ENCODE measurements around the gene RXRA.

Gene RXRA

DNA sequence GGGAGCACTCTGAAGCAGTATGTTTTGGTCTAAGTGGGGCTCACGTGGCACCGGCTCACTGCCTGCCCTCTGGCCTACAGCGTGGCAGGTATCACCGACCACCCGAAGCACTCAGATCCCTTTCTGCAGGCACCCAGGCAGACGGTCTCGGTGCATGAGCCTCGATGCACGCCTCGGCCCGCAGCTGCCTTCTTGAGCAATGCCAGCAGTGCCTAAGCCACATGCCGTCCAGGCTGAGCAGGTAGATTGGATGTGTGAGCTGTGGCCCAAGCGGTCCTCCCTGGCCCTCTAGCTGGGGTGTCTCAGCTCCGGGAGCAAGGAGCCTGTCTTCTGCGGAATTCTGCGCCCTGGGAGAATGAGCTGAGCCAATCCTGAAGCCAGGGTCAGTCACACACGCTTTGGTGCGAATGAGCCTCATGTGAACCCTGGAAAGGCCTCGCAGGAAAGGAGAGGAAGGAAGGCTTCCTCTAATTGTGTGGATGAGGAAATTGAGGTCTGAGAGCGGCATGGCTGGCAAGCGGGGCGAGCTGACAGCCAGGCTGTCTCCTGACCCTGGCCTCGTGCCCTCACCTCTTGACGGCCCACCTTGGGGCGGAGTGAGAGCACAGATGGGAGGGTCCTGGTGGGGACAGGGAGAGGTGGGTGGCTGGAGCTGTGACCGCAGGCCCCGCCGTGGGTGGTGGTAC, 14.4 kb downstream of the RXRA start:
- DNase-seq = no peak

DNA sequence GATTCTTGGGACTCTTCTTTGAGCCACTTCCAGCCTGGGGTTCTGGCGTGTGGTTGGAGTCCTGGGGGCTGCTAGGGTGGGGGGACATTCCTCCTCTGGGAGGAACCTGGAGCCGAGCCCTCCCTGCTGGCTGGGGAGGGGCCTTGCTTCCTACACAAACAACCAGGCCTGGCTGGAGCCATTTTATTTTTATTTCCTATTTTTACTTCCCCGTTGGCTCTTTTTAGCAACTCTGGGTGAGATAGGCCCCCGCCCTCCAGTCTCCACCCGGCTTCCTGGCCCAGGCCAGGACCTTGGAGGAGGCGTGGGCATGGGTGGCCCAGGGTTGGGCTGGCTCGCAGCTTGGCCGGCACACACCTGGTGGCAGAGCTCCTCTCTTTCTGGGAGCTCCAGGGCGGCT, 15.1 kb downstream of the RXRA start:
- no peak for DNase-seq

DNA sequence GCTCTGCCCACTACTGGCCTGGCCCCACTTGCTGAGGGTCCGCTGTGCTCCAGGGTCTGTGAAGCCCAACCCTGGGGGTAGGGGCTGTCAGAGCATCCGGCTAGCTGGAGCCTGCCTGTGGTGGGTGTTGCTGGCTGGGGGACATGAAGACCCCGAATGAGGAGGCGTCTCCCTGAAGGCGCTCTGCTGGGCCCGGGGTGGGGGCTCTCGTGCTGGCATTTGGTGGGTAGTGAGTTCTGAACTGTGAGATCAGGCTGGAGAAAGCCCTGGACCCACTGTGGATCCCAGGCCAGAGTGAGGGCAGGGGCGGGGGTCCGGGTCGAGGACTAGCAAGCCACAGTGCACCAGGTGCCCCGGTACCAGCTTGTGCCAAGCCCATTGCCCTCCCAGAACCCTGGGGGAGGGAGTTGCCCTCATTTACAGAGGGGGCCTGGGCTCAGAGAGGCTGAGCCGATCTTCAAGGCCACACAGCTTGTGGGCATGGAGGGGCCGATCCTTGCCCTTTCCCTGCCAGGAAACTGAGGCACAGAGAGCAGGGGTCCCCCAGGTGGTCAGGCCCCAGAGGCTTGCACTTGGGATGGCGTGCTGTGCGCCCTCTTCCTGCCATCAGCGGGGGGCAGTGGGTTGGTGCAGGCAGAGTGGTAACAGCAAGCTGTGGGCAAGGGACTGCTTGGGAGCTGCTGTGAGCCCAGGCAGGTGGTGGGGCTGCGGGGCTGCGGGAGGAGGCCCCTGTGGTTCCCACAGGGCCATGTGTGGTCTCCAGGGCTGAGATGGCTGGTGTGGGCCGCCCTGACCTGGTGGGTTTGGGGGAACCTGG, 15.9 kb downstream of the RXRA start:
- DNase-seq = no peak

DNA sequence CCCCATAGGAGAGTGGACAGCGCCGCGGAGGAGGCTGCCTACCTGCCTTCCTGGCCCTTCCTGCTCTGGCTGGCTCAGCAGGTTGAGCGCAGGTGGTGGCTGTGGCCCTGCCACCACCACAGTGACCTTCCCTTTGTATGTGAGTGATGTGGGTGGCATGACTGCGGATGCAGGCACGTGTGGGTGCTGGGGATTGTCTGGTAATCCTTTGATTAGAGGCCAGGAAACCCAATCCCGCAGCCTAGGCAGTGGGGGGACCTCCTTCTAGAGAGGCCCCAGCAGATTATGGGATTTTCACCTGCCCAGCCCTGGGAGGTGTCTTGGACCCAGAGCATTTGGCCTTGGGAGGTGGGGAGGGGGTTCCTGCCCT, 16.5 kb downstream of the RXRA start:
- no peak for DNase-seq

DNA sequence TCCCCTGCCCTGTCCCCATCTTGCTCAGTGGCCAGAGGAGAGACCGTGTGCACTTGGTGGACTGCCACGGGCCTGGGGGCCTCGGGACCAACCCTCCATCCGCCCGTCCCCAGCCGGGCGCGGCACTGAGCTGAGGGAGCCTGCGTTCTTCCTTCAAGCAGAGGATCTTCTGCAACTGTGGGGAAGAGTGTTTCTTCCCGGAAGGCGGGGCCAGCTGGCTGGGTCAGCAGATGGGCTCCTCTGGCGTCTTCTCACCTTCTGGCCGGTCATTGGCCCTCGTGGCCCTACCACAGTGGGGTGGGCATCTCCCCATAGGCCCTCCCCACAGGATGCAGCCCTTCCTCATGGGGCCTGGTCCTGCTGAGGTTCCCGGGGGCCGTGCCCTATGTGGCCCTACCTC, 17.4 kb downstream of the RXRA start:
- no peak for DNase-seq

DNA sequence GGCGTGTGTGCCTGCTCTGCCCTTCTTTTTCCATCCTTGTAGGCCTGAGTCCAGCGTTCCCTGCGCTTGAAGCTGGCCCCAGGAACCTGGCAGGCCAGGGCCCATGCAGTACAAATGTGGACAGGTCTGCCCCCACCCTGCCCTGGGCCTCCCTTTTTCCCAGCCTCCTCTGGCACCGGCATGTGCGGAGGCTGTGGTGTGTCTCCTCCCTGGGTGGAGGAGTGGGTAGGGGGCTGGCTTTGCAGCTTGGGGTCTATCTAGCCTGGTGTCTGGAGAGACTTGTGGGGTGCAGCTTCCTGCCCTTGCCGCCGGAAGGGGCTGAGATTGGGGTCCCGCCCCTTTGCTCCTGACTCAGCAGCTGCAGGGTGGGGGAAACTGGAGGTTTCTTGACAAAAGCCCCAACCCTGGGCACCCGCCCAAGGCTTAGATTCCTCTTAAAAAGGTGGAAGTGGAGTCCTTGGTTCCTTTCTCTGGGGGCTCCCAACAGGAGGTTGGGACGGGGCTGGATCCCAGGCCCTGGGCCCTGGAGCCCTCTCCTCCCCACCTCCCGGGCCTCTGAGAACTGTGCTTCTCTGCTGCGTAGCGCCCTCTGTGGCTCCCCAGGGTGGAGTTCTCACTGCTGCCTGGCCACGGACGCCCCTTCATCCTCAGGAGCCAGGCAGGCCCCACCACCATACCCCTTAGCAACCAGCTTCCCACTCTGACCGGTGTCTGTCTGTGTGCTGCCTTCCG, 18.0 kb downstream of the RXRA start:
- DNase-seq = no peak

DNA sequence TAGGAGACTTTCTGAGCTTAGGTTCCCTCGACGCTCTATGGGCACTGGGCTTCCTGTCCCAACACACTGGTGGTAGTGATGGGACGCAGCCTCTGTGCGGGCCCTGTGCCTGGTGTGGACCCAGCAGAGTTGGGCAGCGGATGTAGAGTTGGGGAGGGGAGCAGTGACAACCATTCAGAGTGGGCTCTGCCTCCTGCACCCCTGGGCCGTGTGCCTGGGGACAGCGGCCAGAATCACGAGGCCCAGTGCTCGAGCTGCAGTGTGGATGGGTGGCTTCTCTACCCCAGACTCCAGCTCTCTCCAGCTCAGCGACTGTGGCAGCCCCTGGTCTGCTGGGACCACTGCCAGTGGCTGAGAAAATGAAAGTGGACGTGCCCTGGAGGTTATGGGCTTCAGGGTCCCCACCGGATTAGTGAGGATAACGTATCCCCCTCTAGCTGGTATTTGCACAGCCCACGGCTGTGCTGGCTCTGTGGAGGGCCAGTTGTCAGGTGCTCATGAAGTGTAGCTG, 18.6 kb downstream of the RXRA start:
- DNase-seq = no peak

GRCh38 chr9:134345737-134346136, 19.5 kb downstream of the RXRA start:
- DNase-seq = no peak

- DNase-seq = no peak
These were observed 19.9 kb downstream of the RXRA start for GRCh38 chr9:134346151-134346550.

GRCh38 chr9:134346840-134347583, 20.8 kb downstream of the RXRA start:
- no peak for DNase-seq

DNA sequence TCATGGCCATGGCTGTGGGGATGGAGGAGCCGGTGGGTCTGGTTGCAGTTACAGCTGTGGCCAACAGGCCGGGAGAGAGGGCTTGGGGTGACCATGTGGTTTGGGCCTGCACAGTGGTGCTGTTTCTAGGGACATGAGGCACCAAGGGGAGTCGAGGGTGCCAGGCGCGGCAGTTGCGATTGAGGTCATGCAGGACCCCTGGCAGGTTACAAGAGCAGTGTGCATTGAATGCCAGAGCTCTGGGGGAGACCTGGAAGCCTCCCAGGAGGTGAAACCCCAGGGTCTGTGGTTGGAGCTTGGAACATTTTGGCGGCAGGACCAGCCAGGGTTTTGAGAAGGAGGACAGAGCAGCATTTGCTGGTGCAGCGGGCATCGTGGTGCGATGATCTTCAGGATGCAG, 21.7 kb downstream of the RXRA start:
- DNase-seq = no peak

DNA sequence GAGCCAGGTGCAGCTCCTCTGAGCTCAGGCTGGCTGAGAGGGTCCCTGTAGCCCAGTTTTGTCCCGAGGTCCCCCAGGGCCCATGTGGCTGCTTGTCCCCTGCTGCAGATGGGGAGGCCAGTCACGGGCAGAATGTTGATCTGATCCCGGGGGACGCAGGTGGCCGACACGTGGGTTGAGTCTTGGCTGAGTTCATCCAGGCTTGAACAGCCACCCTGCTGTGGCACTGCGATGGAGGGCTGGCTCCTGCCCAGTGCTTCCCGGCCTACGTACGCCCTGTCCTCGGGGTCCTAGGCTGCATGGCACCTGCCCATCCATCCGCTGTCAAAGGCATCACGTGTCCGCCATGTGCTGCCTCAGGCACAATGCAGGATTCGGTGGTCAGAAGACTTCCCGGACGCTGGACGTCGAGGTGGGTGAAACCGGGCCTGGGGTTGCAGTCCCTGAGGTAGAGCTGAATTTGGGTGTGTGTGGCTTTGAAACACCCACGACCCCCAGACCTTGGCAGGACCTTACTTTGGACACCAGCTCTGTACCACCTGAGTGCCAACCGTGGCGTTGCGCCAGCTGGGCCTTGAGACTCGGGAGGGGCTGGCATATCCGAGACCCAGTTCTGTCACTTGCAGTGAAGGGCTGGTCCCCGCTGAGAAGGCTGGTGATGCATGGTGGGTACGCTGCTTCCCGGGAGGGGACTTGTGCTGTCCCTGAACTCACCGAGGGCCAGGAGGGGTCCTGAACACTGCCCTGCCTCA, 22.3 kb downstream of the RXRA start:
- no peak for DNase-seq

DNA sequence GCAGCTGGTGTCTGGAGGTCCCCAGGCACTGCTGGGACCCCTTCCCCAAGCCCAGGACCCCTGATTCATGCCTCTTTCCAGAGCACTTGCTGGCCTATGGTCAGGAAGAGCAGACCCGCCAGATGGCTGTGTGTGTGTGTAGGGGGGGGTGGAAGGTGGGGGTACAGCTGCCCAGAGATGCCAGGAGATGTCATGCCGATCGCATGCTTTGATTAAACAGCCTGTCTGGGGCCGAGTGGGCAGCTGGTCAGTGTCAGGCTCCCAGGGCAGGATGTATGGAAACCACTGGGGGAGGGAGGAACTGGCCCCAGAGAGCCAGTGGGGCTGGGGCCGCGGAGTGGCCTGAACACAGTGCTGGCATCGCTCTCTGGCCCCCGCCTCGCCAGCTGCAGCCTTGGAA, 23.7 kb downstream of the RXRA start:
- no peak for DNase-seq

GRCh38 chr9:134350416-134350994, 24.2 kb downstream of the RXRA start:
- DNase-seq = no peak

GRCh38 chr9:134351606-134352176, 25.4 kb downstream of the RXRA start:
- DNase-seq = no peak

DNA sequence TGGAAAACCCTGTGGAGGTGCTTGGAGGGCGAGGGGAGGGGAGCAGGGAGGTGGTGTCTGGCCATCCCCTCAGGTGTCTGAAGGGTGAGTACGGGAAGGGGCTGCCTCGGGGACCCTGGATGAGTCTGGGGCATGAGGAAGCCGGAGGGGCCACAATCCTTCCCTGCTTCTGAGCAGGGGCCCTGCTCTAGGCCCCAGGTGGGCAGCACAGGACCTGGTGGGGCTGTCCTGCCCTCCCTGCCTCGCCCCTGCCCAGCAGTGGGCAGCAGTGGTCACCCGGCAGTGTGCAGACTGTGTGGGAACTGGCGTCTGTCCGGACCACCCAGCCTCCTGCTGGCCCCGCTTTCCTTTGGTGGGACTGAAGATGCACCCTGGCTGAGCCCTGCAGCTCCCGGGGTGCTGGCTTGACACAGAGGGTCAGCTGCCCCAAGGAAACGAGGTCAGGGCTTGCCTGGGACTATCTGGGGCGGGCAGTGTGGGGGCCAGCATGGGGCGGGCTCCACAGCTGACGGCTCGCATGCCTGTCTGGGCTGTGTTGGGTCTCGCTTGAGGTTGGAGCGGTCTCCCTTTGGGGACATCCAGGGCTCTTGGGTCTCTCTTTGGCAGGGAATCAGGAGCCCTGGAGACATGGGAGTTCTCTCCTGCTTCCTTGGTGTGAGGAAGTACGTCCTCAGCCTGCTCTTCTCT, 26.1 kb downstream of the RXRA start:
- no peak for DNase-seq

DNA sequence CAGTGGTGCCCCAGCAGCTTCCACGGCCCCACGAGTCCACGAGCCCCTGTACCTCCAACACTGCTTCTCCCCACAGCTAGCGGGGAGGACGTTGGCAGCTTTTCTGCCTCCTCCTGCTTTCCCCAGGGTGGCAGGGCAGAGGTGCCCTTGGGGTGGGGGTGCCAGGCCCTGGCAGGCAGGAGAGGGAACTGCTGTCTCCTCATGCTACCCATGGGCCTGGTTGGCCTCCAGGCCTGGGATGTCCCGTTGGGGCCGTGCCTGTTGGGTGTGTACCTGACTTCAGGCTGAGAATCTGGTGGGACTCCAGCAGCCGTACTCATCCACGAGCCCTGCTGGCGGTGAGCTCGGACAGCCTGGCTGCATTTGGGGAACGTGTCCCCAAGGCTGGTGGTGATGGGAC, 27.3 kb downstream of the RXRA start:
- no peak for DNase-seq

DNA sequence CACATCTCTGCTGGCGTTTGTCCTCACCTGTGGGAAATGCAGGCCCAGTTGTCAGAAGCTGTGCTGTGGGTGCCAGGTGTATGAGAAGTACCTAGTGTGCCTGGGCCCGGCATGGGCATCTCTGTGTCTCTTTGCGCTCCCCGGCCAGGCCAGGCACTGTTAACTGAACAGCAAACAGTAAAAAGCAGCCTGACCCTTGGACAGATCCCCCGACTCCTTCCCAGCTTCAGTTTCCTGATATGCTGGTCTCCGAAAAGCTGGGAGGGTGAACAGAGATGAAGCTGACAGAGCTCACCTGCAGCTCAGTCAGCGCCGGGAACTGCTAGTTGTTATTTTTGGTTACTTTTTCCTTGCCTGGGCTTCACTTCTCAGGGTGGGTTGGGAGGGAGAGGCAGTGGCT, 28.9 kb downstream of the RXRA start:
- DNase-seq = no peak

DNA sequence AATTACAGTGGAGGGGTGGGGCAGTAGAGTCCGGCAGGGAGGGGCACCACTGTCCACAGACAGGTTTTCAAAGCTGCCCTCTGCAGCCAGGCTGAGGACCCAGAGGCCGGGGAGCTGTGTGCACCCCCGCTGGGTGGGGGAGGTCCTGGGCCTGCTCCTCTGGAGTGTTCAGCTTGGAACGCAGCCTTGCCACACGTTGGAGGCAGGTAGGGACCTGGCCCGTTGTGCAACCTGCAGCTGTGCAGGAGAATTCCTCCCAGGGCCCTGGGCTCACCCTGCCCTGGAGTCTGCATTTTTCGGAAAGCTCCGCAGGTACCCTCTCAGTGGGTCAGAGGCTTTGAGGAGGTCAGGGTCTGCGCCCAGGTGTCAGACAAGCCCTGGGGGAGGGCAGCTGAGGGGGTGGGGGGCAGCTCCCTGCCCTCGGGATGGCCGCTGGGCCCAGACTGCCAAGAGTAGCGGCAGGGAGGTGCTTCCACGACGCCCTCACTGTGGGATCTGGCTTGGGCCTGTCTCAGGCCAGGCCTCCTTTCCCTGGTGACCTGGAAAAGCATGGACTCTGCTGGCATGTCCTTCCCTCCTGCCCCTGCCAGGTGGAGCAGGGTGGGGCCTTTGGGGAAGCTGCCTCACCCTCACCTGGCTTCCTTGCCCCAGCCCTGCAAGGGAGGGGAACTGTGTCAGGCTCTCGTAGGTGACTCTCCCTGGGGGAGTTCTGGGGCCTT, 29.5 kb downstream of the RXRA start:
- no peak for DNase-seq
